Measurements from ENCODE around the gene GJC2.

The GJC2 gene

GRCh38 chr1:228161362-228161761 lies 11.6 kb downstream of the GJC2 start:
- DNase-seq (ENCODE audit: low read depth): no peak
- H3K4me3 ChIP-seq (ENCODE audit: low read depth, low read length): no peak overlapping the region
- TF ChIP-seq MYC (IDR thresholded peaks at IDR 0.05; ENCODE audit: low read depth, low read length) (no peak), POLR2A (IDR thresholded peaks at IDR 0.05; ENCODE audit: extremely low read depth, insufficient read length) (no peak)
- TF ChIP-seq, protein P1, sequence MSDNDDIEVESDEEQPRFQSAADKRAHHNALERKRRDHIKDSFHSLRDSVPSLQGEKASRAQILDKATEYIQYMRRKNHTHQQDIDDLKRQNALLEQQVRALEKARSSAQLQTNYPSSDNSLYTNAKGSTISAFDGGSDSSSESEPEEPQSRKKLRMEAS (IDR thresholded peaks at IDR 0.05; ENCODE audit: low read depth, low read length): no peak
- TF ChIP-seq, protein P2, sequence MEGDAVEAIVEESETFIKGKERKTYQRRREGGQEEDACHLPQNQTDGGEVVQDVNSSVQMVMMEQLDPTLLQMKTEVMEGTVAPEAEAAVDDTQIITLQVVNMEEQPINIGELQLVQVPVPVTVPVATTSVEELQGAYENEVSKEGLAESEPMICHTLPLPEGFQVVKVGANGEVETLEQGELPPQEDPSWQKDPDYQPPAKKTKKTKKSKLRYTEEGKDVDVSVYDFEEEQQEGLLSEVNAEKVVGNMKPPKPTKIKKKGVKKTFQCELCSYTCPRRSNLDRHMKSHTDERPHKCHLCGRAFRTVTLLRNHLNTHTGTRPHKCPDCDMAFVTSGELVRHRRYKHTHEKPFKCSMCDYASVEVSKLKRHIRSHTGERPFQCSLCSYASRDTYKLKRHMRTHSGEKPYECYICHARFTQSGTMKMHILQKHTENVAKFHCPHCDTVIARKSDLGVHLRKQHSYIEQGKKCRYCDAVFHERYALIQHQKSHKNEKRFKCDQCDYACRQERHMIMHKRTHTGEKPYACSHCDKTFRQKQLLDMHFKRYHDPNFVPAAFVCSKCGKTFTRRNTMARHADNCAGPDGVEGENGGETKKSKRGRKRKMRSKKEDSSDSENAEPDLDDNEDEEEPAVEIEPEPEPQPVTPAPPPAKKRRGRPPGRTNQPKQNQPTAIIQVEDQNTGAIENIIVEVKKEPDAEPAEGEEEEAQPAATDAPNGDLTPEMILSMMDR (IDR thresholded peaks at IDR 0.05; ENCODE audit: low read depth, low read length): no peak

DNA sequence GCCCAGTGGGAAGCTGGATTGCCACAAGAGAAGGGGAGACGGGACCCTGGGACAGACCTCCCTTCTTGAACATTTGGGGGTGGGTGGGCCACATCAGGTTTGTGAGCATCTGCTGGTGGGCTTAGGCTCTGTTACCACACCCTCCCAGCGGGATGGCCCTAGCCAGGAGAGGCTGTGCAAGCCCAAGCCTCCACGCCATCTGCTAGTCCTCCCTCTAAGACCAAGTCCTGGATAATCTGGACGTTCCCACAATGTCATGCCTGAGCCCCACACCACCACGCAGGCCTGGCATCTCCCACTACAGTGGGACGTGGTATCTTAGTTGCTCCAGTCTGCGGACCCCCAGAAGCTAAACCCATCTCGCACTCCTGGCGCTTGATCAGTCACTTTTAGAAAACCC lies 12.1 kb downstream of the GJC2 start:
- TF ChIP-seq, protein P1 (IDR thresholded peaks at IDR 0.05; ENCODE audit: low read depth, low read length): no peak
- TF ChIP-seq, protein P2 (IDR thresholded peaks at IDR 0.05; ENCODE audit: low read depth, low read length): no peak
- no peak for TF ChIP-seq POLR2A (IDR thresholded peaks at IDR 0.05; ENCODE audit: extremely low read depth, insufficient read length)
- TF ChIP-seq MYC (IDR thresholded peaks at IDR 0.05; ENCODE audit: low read depth, low read length): no peak
- no peak overlapping the region for H3K4me3 ChIP-seq (ENCODE audit: low read depth, low read length)
- no peak for DNase-seq (ENCODE audit: low read depth)

GRCh38 chr1:228162286-228163006 lies 12.7 kb downstream of the GJC2 start:
- H3K4me3 ChIP-seq (ENCODE audit: low read depth, low read length): no peak overlapping the region
- TF ChIP-seq, protein P1 (IDR thresholded peaks at IDR 0.05; ENCODE audit: low read depth, low read length): no peak
- TF ChIP-seq MYC (IDR thresholded peaks at IDR 0.05; ENCODE audit: low read depth, low read length) (no peak), POLR2A (IDR thresholded peaks at IDR 0.05; ENCODE audit: extremely low read depth, insufficient read length) (no peak)
- TF ChIP-seq, protein P2 (IDR thresholded peaks at IDR 0.05; ENCODE audit: low read depth, low read length): no peak
- no peak for DNase-seq (ENCODE audit: low read depth)

- no peak for DNase-seq (ENCODE audit: low read depth)
- TF ChIP-seq, protein P1 (IDR thresholded peaks at IDR 0.05; ENCODE audit: low read depth, low read length): no peak
- TF ChIP-seq MYC (IDR thresholded peaks at IDR 0.05; ENCODE audit: low read depth, low read length) (no peak), POLR2A (IDR thresholded peaks at IDR 0.05; ENCODE audit: extremely low read depth, insufficient read length) (no peak)
- TF ChIP-seq, protein P2 (IDR thresholded peaks at IDR 0.05; ENCODE audit: low read depth, low read length): no peak
Measured at GRCh38 chr1:228163007-228163753, 13.4 kb downstream of the GJC2 start.

DNA sequence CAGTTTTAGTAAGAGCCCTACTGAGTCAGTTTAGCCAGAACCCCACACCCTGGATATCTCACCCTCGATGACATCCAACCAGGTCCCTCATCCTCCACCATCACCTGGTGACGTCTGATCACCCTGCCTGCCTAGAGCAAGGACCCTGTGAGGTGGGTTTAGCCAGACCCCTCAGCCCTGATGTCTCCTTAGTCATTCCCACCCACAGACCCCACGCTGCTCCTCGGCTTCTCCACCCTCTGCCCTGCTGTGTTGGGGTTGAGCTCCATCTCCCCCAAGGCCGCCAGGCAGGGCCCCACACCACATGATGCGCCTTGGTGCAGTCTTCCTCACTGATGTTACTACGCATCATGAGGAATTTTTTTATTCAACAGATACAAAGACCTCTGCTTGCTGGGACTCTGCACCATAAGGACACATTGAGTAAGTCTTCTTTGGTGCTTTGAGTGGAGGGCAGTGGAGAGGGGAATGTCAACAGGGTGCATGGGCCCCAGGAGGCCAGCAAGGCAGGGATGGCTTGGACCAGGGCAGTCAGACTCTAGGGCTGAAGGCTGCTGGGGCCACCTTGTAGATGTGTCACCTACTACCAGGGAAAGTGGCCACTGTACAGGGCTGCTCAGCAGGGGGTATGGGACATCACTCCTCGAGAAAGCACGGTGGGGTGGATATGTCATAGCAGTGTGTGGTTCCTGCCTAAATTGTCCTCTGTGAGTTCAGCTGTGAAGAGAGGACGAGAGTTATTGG lies 14.2 kb downstream of the GJC2 start:
- TF ChIP-seq, protein P1 (IDR thresholded peaks at IDR 0.05; ENCODE audit: low read depth, low read length): no peak
- TF ChIP-seq POLR2A (IDR thresholded peaks at IDR 0.05; ENCODE audit: extremely low read depth, insufficient read length): no peak
- no peak for TF ChIP-seq MYC (IDR thresholded peaks at IDR 0.05; ENCODE audit: low read depth, low read length)
- TF ChIP-seq, protein P2 (IDR thresholded peaks at IDR 0.05; ENCODE audit: low read depth, low read length): no peak
- no peak for DNase-seq (ENCODE audit: low read depth)
- no peak overlapping the region for H3K4me3 ChIP-seq (ENCODE audit: low read depth, low read length)

More at GRCh38 chr1:228163007-228163753, 13.4 kb downstream of the GJC2 start:
- H3K4me3 ChIP-seq (ENCODE audit: low read depth, low read length): no peak overlapping the region

Measured in NB4 (cell line).